ENCODE measurements around the gene STAM. TPM values are rescaled to one million over a fixed set of nuclear protein-coding genes. Genes with fewer than 3 reads are reported as not detected.

The STAM gene
- total RNA-seq, 1 donor from 2014 or later = 29.6 TPM

GRCh38 chr10:17765602-17766001 is 121.7 kb downstream of the STAM start:
- Histone ChIP-seq H3K4me3 (ENCODE audit: low read depth, low read length) (no peak overlapping the region), H3K27me3 (ENCODE audit: control insufficient read depth, insufficient read depth, low read length) (no peaks in the 10 kb centered on the region), H3K36me3 (ENCODE audit: control insufficient read depth, insufficient read depth, low read length) (no peaks in the 10 kb centered on the region)
- no peak for DNase-seq (ENCODE audit: low read depth)
- TF ChIP-seq, protein P1, sequence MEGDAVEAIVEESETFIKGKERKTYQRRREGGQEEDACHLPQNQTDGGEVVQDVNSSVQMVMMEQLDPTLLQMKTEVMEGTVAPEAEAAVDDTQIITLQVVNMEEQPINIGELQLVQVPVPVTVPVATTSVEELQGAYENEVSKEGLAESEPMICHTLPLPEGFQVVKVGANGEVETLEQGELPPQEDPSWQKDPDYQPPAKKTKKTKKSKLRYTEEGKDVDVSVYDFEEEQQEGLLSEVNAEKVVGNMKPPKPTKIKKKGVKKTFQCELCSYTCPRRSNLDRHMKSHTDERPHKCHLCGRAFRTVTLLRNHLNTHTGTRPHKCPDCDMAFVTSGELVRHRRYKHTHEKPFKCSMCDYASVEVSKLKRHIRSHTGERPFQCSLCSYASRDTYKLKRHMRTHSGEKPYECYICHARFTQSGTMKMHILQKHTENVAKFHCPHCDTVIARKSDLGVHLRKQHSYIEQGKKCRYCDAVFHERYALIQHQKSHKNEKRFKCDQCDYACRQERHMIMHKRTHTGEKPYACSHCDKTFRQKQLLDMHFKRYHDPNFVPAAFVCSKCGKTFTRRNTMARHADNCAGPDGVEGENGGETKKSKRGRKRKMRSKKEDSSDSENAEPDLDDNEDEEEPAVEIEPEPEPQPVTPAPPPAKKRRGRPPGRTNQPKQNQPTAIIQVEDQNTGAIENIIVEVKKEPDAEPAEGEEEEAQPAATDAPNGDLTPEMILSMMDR (IDR thresholded peaks at IDR 0.05; ENCODE audit: insufficient read depth, low read length, poor library complexity, severe bottlenecking) = no peak

Other genes with a start within 250 kb of the STAM start
- gene ST8SIA6, start 189.6 kb upstream of the STAM start, total RNA-seq = not detected in 2 replicates
- 16.6 and 20.8 TPM in 2 replicates for gene HACD1, start 26.8 kb upstream of the STAM start, total RNA-seq
- gene TMEM236, start 108.0 kb downstream of the STAM start, total RNA-seq = 0.08 and 0.14 TPM in 2 replicates
- gene MRC1, start 165.2 kb downstream of the STAM start, total RNA-seq = 0.07 and 0.29 TPM in 2 replicates